ENCODE data around the gene FLVCR1.

FLVCR1 gene

DNA sequence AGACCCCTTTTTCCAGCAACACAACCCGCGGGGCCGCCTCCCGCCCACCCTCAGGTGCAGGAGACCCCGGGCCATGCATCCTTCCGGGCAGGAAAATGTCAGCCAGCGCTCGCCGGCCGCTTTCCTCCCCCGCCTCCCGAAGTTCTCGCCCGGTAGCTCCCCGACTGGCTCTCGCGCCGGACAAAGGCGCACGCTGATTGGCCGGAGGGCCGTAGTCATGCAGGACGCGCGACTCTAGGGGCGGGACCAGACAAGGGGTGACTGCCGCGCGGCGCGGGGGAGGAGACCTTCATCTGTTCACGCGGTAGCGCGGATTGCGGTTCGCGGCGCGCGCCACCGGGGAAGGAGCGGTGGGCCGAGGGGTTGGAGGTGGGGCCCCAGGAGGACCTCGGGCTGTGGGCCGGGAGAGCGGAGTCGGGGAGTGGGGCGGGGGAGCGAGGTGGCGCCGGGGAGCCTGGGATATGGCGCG lies at the start of gene FLVCR1:
FLVCR1 (plus strand) TSS at position 284 of the 469 bp plus-strand sequence; CDS start at position 462, 178 bp downstream.
- Mint-ChIP-seq H3K27ac (ENCODE audit: low read depth) (peak within 1 kb of the TSS; percentile 87), H3K4me3 (no peak within 1 kb of the TSS), H3K27me3 (no peaks in the 10 kb centered on the region)

DNA sequence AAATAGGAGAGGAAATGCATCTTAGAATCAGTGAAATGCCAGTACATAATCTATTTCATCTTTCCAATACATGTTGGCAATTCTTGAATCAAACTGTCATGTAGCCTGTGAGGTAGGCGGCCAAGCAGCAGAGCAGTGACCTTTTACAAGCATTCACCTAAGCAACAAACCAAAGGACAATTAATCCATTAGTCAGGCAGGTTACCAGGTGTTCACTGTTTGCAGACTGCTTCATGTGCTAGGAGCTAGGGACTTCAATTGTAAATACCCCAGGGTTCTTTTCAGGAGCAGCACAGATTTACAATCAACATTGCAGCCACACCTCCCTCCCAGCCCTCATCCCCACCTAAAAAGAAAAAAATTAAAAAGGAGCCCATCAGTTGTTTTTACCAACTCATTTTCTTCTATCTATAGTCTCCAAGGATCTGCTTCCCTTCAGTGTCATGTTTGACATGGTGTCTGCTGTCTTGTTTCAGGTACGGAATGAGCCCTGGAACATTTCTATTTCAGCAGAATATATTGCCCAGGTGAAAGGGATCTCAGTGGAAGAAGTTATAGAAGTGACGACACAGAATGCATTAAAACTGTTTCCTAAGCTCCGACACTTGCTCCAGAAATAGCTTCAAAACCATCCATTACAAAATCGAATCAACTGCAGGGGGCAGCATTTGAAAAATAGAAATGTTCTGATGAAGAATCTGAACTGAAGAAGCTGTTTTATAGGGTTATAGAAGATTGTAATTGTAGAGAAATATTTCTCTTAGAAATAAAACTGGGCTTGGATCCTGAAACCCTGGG lies 43.3 kb upstream of the FLVCR1 start:
- Mint-ChIP-seq H3K27me3 (no peaks in the 10 kb centered on the region), H3K4me3 (no peak overlapping the region), H3K9me3 (no peaks in the 10 kb centered on the region), H3K27ac (ENCODE audit: low read depth) (no peak overlapping the region), H3K4me1 (no peaks in the 10 kb centered on the region), H3K36me3 (ENCODE audit: insufficient read depth) (peaks cover 5% of the 10 kb centered on the region)
- DNase-seq (ENCODE audit: low spot score in 2 of 2) = no peak
- no peak for ATAC-seq (replicated peaks; ENCODE audit: extremely low read depth, poor library complexity, severe bottlenecking)

More for the DNA sequence above, at the start of gene FLVCR1:
- Mint-ChIP-seq H3K9me3 (no peaks in the 10 kb centered on the region), H3K4me1 (peaks cover 23% of the 10 kb centered on the region), H3K36me3 (ENCODE audit: insufficient read depth) (peaks cover 5% of the 10 kb centered on the region)
- peak; percentile 80 for DNase-seq (ENCODE audit: low spot score in 2 of 2)
- peak; percentile 96 for ATAC-seq (replicated peaks; ENCODE audit: extremely low read depth, poor library complexity, severe bottlenecking)

DNA sequence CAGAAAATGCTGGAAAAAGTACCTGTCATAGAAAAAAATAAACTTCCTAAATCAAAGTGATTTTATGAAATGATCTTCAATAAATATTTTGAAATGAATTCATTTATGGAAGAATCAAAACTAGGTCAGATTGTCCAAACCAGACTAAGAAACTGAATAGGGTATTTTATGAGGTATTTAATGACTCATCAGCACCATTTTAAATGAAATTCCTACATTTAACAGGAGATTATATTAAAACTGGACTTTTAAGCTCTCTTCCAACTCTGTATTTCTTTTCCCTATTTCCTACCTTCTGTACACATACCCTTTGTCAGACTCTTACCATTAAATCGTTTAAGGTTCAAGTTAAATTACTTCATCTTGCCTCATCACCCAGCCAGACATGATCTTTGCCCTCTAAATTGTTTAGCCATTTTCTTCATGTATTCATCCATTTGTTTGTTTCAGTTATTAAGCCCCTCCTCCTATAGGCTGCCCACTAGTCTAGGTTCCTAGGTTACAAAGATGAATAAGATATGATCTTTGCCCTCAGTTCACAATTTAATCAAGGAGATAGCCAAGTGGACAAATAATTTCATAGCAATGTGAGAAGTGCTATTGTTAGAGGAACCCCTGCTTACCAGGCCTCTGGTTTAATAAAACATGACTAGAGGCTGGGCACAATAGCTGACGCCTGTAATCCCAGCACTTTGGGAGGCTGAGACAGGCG lies 41.4 kb upstream of the FLVCR1 start:
- H3K4me3 Mint-ChIP-seq = no peak overlapping the region
- peaks cover 5% of the 10 kb centered on the region for H3K36me3 Mint-ChIP-seq (ENCODE audit: insufficient read depth)
- H3K27me3 Mint-ChIP-seq = no peaks in the 10 kb centered on the region
- no peak for DNase-seq (ENCODE audit: low spot score in 2 of 2)
- no peaks in the 10 kb centered on the region for H3K4me1 Mint-ChIP-seq
- ATAC-seq (replicated peaks; ENCODE audit: extremely low read depth, poor library complexity, severe bottlenecking) = no peak
- peak overlapping the region; percentile 14 for H3K27ac Mint-ChIP-seq (ENCODE audit: low read depth)
- H3K9me3 Mint-ChIP-seq = no peaks in the 10 kb centered on the region

DNA sequence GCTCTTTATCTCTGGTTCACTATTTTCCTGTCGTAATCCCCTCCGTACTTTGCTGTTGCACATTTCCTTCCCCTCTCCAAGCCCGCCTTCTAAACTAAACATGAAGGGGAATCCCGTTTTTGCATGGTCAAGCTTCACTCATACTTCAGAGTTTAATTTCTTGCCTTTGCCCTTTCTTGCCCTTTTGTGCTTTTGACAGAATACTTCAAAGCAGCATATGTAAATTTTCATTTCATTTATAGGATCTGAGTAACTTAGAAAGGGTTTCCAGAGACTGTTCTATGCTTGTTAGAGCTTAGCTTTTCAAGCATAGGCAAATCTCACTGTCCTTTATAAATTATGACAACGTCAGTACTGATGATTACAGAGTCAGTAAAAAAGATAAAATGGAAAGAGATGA lies 38.3 kb upstream of the FLVCR1 start:
- no peak for DNase-seq (ENCODE audit: low spot score in 2 of 2)
- Mint-ChIP-seq H3K36me3 (ENCODE audit: insufficient read depth) (no peaks in the 10 kb centered on the region), H3K4me1 (no peaks in the 10 kb centered on the region), H3K27ac (ENCODE audit: low read depth) (no peak overlapping the region), H3K27me3 (no peaks in the 10 kb centered on the region), H3K9me3 (peaks cover 6% of the 10 kb centered on the region), H3K4me3 (no peak overlapping the region)
- no peak for ATAC-seq (replicated peaks; ENCODE audit: extremely low read depth, poor library complexity, severe bottlenecking)

DNA sequence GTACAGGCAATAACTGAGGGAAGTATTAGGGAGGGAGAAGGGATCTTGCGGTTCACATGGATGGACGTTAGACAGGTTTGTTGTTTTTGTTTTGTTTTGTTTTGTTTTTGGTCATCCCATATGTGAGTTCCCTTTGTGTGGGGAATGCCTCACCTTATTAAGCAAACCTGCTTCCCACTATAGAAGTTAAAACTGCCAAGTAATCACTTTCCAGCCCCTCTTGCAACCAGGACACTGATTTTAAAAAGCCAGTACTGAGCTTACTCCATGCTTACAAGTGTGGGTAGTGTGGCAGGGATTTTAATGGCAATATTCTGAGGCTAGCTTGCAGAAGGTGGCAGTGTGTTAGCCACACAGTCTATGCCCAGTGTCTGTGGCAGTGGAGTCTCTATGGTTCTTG lies 37.1 kb upstream of the FLVCR1 start:
- Mint-ChIP-seq H3K4me1 (no peaks in the 10 kb centered on the region), H3K9me3 (peaks cover 10% of the 10 kb centered on the region), H3K27me3 (no peaks in the 10 kb centered on the region), H3K4me3 (no peak overlapping the region), H3K27ac (ENCODE audit: low read depth) (no peak overlapping the region), H3K36me3 (ENCODE audit: insufficient read depth) (no peaks in the 10 kb centered on the region)
- ATAC-seq (replicated peaks; ENCODE audit: extremely low read depth, poor library complexity, severe bottlenecking) (no peak), DNase-seq (ENCODE audit: low spot score in 2 of 2) (no peak)

DNA sequence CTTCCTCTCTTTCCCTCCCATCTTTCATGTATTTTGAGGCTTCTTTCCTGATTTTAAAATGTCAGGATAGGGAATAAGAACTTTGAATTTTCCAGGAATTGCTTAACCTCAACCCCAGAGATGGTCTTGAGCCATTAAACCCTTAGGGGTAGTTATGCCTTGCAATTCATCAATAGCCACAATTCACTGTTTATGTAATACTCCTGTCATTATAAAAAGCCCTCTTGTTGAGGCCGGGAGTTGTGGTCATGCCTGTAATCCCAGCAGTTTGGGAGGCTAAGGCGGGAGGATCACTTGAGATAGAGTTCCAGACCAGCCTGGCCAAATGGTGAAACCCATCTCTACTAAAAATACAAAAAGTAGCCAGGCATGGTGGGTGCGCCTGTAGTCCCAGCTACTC lies 35.1 kb upstream of the FLVCR1 start:
- Mint-ChIP-seq H3K27me3 (peaks cover 14% of the 10 kb centered on the region), H3K4me3 (no peak overlapping the region), H3K36me3 (ENCODE audit: insufficient read depth) (no peaks in the 10 kb centered on the region)

DNA sequence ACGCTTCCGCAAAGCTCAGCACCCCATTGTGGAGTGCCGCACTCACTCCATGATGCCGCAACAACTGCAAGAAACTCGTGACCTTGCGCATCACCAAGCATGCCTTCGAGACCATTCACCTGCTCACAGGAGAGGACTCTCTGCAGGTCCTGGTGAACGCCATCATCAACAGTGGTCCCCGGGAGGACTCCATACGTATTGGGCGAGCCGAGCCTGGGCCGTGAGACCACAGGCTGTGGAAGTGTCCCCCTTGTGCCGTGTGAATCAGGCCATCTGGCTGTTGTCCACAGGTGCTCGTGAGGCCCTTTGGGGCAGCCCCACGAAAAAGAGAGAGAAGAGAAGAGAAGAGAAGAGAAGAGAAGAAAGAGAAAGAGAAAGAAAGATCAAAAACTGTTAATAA lies 33.9 kb upstream of the FLVCR1 start:
- no peaks in the 10 kb centered on the region for H3K36me3 Mint-ChIP-seq (ENCODE audit: insufficient read depth)
- no peak overlapping the region for H3K27ac Mint-ChIP-seq (ENCODE audit: low read depth)

More for the DNA sequence above, 35.1 kb upstream of the FLVCR1 start:
- H3K4me1 Mint-ChIP-seq = no peaks in the 10 kb centered on the region
- no peak overlapping the region for H3K27ac Mint-ChIP-seq (ENCODE audit: low read depth)
- DNase-seq (ENCODE audit: low spot score in 2 of 2) = no peak
- ATAC-seq (replicated peaks; ENCODE audit: extremely low read depth, poor library complexity, severe bottlenecking) = no peak
- H3K9me3 Mint-ChIP-seq = peaks cover 14% of the 10 kb centered on the region

DNA sequence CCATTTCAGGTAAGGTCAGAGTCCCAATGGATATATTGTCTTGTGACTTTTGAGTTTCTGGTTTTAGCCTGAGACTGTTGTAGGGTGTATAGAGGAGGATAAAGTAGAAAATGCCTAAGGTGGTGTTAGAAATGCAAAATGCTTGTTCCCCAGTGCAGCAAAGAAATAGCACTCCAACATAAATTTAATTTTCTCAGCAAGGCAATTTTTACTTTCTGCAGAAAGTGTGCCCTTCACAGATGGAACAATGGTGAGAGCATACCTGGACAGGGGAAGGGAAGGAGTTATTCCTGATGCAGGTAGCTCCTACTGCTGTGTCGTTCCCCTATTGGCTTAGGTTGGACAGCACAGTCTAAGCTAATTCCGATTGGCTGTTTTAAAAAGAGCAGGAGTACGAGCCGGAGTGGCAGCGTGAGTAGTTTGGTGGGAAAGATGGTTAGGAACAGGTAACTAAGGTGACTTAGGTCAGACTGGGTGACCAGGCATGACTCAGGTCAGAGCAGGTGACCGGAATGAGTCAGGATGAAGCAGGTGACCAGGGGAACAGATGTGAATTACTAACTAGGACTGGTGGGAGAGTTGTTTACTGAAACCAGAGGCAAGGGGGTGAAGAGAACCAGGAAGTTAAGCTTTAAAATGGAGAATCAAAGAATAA lies 32.1 kb upstream of the FLVCR1 start:
- ATAC-seq (replicated peaks; ENCODE audit: extremely low read depth, poor library complexity, severe bottlenecking) = no peak
- no peak for DNase-seq (ENCODE audit: low spot score in 2 of 2)
- peaks cover 14% of the 10 kb centered on the region for H3K9me3 Mint-ChIP-seq
- peaks cover 14% of the 10 kb centered on the region for H3K27me3 Mint-ChIP-seq
- H3K27ac Mint-ChIP-seq (ENCODE audit: low read depth) = no peak overlapping the region
- no peaks in the 10 kb centered on the region for H3K4me1 Mint-ChIP-seq
- no peaks in the 10 kb centered on the region for H3K36me3 Mint-ChIP-seq (ENCODE audit: insufficient read depth)
- H3K4me3 Mint-ChIP-seq = no peak overlapping the region

More for the DNA sequence above, 33.9 kb upstream of the FLVCR1 start:
- H3K4me3 Mint-ChIP-seq = no peak overlapping the region
- DNase-seq (ENCODE audit: low spot score in 2 of 2) (no peak), ATAC-seq (replicated peaks; ENCODE audit: extremely low read depth, poor library complexity, severe bottlenecking) (no peak)
- no peaks in the 10 kb centered on the region for H3K4me1 Mint-ChIP-seq
- H3K9me3 Mint-ChIP-seq = peaks cover 14% of the 10 kb centered on the region
- peaks cover 14% of the 10 kb centered on the region for H3K27me3 Mint-ChIP-seq

DNA sequence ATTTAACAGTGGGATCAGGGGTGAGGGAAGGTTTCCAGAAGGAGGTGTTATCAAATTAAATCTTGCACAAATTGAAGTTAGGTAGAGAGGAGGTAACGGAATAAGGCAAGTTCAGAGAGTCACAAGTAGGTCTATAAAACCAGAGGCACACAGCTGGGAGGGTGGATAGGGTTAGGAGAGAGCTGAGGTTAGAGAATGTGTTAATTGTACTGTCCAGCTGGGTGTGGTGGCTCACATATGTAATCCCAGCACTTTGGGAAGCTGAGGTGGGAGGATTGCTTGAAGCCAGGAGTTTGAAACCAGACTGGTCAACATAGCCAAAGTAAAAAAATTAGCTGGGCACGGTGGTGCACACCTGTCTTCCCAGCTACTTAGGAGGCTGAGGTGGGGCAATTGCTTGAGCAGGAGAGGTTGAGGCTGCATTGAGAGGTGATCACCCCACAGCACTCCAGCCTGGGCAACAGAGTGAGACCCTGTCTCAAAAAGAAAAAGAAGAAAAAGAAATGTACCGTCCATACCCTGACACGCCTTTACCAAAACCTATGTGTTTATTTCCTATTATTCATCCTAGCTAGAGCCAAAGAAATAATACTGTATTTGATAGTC lies 30.8 kb upstream of the FLVCR1 start:
- no peak for ATAC-seq (replicated peaks; ENCODE audit: extremely low read depth, poor library complexity, severe bottlenecking)
- peaks cover 14% of the 10 kb centered on the region for H3K9me3 Mint-ChIP-seq
- H3K4me1 Mint-ChIP-seq = no peaks in the 10 kb centered on the region
- no peaks in the 10 kb centered on the region for H3K36me3 Mint-ChIP-seq (ENCODE audit: insufficient read depth)
- no peak overlapping the region for H3K4me3 Mint-ChIP-seq
- H3K27me3 Mint-ChIP-seq = peaks cover 14% of the 10 kb centered on the region
- H3K27ac Mint-ChIP-seq (ENCODE audit: low read depth) = no peak overlapping the region
- no peak for DNase-seq (ENCODE audit: low spot score in 2 of 2)

DNA sequence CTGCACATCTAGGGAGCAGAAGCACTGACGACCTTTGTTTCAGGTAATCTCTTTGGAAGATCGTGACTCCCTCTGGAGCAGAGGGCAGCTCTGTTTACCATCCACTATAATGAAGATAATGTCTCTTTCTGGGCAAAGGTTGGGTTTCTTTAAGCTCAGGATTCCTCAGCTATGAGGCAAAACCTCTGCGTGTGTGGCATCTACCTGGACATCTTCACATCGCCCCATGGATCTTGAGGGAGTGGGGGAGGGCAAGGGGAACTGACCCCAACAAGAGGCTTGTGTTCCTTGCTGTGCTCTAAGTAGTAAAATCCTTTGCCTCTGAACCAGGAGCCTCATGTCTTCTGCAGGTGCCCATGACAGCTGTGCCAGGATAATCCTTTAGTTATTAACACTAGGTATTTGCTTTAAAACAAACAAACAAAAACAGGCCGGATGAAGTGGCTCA lies 30.2 kb upstream of the FLVCR1 start:
- Mint-ChIP-seq H3K27ac (ENCODE audit: low read depth) (no peak overlapping the region), H3K4me1 (no peaks in the 10 kb centered on the region), H3K27me3 (peaks cover 14% of the 10 kb centered on the region), H3K36me3 (ENCODE audit: insufficient read depth) (no peaks in the 10 kb centered on the region), H3K4me3 (no peak overlapping the region), H3K9me3 (peaks cover 14% of the 10 kb centered on the region)
- ATAC-seq (replicated peaks; ENCODE audit: extremely low read depth, poor library complexity, severe bottlenecking) (no peak), DNase-seq (ENCODE audit: low spot score in 2 of 2) (no peak)

DNA sequence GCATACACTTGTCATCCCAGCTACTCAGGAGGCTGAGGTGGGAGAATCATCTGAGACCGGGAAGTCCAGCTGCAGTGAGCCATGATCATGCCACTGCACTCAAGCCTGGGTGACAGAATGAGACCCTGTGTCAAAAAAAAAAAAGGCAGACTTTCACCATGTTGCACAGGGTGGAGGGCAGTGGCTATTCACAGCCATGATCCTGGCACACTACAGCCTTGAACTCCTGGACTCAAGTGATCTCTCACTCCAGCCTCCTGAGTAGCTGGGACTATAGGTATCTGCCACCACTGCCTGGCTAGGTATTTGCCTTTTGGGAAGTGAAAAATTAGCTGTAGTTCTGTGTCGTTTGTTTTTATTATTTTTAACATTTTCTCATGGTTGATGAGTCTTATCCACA lies 29.7 kb upstream of the FLVCR1 start:
- H3K27me3 Mint-ChIP-seq = peaks cover 14% of the 10 kb centered on the region
- no peak for ATAC-seq (replicated peaks; ENCODE audit: extremely low read depth, poor library complexity, severe bottlenecking)
- no peak for DNase-seq (ENCODE audit: low spot score in 2 of 2)
- H3K4me1 Mint-ChIP-seq = no peaks in the 10 kb centered on the region
- no peaks in the 10 kb centered on the region for H3K36me3 Mint-ChIP-seq (ENCODE audit: insufficient read depth)
- no peak overlapping the region for H3K27ac Mint-ChIP-seq (ENCODE audit: low read depth)
- H3K4me3 Mint-ChIP-seq = no peak overlapping the region
- peaks cover 14% of the 10 kb centered on the region for H3K9me3 Mint-ChIP-seq
